GM12874 (cell line): ENCODE measurements around the gene SLC66A2.

Source experiments
- TF ChIP-seq, protein P1 (sequence below): IDR thresholded peaks from 2 replicates; pipeline ENCODE4 v1.5.1; 2011; ENCODE audit warnings: low read depth, mild to moderate bottlenecking, control low read depth, low read length, moderate library complexity; ENCODE audit not compliant: insufficient read depth

Gene SLC66A2

GRCh38 chr18:79903787-79904356 lies 47.6 kb downstream of the SLC66A2 start:
- TF ChIP-seq, protein P1, sequence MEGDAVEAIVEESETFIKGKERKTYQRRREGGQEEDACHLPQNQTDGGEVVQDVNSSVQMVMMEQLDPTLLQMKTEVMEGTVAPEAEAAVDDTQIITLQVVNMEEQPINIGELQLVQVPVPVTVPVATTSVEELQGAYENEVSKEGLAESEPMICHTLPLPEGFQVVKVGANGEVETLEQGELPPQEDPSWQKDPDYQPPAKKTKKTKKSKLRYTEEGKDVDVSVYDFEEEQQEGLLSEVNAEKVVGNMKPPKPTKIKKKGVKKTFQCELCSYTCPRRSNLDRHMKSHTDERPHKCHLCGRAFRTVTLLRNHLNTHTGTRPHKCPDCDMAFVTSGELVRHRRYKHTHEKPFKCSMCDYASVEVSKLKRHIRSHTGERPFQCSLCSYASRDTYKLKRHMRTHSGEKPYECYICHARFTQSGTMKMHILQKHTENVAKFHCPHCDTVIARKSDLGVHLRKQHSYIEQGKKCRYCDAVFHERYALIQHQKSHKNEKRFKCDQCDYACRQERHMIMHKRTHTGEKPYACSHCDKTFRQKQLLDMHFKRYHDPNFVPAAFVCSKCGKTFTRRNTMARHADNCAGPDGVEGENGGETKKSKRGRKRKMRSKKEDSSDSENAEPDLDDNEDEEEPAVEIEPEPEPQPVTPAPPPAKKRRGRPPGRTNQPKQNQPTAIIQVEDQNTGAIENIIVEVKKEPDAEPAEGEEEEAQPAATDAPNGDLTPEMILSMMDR = no peak

- TF ChIP-seq, protein P1 = no peak
Observed at GRCh38 chr18:79903071-79903635, 48.3 kb downstream of the SLC66A2 start.

GRCh38 chr18:79902640-79903039 lies 48.8 kb downstream of the SLC66A2 start:
- TF ChIP-seq, protein P1 = no peak

GRCh38 chr18:79902075-79902474 lies 49.4 kb downstream of the SLC66A2 start:
- TF ChIP-seq, protein P1 = no peak

DNA sequence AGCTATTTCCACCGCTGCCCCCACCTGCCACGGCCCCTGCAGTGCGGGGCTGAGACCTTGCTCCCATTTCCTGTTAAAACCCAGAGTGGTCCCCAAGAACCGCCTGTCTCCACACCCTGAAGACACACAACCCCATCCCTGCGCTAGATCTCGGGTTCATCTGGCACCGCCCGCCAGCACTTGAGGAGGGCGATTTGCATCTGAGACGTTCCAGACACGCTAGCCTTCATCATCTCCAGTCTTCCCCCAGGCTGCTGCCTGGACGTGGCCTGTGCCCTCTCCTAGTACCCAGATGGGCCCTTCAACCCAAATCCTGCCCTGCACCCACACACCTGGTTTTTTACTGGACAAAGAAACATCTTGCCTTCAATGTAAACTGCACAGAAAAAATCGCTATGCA lies 49.8 kb downstream of the SLC66A2 start:
- TF ChIP-seq, protein P1 = no peak

DNA sequence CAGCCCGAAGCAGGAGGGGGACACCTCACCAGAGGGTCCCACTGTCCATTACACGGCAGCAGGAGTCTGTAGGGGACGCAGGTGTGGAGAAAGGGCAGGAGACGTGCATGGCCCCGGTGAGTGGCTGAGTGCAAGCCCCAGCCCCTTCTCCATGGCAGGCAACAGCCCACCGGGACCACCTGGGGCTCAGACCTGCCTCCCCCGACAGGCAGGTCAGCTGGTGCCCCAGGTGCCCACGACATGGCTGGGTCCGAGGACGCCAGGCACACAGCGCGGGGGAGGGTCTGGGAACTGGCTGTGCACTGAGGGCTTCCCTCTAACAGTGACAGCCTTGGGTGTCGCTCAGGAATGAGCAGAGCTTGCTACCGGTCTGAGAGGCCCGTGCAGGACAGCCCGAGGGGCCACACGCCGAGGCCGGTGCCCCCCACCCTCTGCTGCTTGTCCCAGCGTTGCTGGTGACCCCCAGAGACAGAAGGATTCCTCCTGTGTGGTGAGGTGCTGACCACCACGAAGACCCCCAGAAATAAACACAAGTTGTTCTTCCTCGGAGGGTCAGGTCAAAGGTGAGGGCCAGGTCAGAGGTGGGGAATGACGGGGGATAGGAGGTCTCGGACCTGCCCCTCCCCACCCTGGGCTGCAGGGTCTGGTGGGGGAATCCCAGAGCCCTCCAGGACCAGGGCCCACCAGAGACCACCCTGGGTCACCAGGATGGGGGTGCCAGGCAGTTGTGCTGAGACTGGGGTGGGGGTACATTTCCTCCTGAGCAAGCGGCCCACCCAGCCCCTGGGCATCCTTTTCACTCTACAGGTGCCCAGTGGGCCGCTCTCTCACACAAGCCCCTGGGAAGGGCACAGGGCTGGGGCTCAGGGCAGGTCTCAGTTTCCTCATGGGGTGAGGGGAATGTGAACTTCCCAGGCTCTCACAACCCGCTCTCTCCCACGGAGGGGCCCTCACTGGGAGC lies 50.6 kb downstream of the SLC66A2 start:
- TF ChIP-seq, protein P1 = no peak
